Activated CD4-positive, alpha-beta T cell treated with anti-CD3 and anti-CD28 coated beads, Interleukin-2, amount 50 U/mL, for 48 hours (primary cell): Measurements from ENCODE around the gene MCOLN3.
"Not testable (repeated sequence)": the region's sequence is repeated elsewhere in the genome, so short reads cannot be mapped to it uniquely, and the experiment has no call there.

ENCODE experiments used
- DNase-seq, 2 experiments: peaks; one replicate each; pipeline ENCODE4 v3.0.0-alpha.2; 2020

Gene MCOLN3

DNA sequence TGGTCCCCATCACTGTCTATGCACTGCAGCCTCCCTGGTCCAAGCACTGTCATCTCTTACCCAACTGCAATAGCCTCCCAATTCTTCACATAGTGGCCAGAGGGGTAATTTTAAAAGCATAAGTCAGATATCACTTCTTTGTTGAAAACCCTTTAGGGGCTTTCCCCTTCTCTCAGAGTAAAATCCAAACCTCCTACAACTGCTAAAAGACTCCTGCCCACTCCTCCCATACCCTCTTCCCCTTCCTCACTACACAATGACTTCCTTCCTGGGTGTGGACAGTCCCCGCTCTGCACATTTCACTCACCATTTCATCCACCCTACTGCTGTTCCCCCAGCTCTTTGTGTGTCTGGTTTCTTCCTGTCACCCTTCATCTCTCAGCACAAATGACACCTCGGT lies 59.7 kb downstream of the MCOLN3 start:
- DNase-seq: peak in 1 of 2 experiments; percentile 28

DNA sequence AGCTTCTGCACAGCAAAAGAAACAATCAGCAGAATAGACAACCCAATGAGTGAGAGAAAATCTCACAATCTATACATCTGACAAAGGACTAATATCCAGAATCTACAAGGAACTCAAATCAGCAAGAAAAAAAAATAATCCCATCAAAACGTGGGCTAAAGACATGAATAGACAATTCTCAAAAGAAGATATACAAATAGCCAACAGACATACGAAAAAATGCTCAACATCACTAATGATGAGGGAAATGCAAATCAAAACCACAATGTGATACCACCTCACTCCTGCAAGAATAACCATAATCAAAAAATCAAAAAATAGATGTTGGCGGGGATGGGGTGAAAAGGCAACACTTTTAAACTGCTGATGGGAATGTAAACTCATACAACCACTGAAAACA lies 61.7 kb downstream of the MCOLN3 start:
- DNase-seq: not testable (repeated sequence)

DNA sequence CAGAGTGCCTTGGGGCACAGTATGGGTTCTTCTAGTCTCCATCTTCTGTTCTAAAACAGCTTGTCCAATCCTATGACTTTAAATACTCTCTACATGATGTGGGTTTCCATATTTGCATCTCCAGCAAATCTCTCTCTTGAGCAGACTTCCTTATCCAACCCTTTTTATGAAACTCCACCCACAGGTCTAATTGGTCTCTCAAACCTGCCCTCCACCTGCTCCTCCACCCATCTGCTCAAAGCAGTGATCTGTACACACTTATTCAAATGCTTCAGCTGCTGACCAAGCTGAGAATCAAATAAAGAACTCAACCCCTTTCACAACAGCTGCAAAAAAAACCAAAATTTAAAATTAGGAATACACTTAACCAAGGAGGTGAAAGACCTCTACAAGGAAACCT lies 62.9 kb downstream of the MCOLN3 start:
- DNase-seq: no peak

DNA sequence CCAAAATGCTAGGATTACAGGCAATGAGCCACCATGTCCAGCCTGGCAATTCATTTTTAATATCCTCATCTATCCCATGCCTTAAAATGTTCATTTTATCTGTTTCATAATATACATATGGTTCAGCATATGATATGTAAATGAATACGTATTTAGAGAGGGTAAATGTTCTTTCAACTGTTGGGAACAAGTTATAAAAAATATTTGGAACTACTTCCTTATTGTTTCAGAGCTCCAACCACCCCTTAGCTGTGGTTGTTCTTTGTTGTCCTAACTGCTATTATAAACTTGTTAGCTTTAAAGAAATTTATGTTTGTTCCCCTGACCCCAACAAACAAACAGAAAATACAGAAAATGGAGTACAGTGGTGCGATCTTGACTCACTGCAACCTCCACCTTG lies 65.9 kb downstream of the MCOLN3 start:
- DNase-seq: no peak

- no peak for DNase-seq
Measured at GRCh38 chr1:84975035-84975434, 73.3 kb downstream of the MCOLN3 start.

GRCh38 chr1:84973498-84974334 lies 74.6 kb downstream of the MCOLN3 start:
- peak in 1 of 2 experiments; percentile 43 for DNase-seq

DNA sequence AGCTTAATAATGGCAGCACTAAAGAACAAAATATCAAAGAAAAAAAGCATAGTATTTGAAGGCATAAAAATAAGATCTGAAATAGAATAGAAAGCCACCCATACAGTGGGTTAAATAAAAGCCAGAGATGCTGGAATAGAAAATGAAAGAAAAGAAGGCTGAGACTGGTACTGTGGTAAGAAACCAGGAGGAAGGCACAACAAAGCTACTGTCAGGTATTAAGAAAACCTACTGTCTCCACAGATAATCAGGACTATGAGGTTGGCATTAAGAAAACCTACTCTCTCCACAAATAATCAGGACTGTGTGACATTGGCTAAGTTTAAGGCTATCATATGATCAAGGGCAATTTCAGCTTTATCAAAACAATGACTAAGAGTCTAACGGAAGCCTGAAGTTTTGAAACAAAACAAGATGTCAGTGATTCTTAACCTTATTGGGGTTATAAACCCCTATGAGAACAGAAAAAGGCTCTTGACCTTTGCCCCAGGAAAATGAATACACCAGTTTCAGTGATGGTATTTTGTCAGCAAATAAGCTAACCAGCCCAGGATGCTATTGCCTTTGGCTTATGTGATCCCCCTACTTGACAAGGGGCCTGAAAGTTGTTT lies 75.8 kb downstream of the MCOLN3 start:
- no peak for DNase-seq

DNA sequence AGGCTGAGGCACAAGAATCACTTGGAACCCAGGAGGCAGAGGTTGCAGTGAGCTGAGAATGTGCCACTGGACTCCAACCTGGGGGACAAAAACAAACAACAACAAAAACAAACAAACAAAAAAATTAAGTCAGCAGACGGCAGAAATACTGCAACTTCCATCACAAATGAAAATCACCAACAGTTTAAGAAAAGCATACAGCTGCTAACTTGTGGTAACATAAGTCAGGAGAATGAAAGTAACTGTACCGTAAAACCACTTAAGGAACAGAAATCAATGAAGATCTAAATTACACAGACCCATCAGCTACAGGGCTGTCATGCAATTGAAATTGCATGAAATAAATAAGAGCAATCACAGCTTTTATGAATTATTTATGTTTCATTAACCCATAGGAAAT lies 76.3 kb downstream of the MCOLN3 start:
- DNase-seq: no peak

GRCh38 chr1:84969489-84970250 lies 78.6 kb downstream of the MCOLN3 start:
- DNase-seq: peak; percentile 47 to 55

- no peak for DNase-seq
Measured at GRCh38 chr1:84968865-84969264, 79.4 kb downstream of the MCOLN3 start.

- DNase-seq: no peak
Measured at GRCh38 chr1:84968101-84968500, 80.2 kb downstream of the MCOLN3 start.
